GM08714 (cell line): ENCODE data around the gene CCDC117.

Experiments used
- H3K4me3 ChIP-seq: fragments of 200-500 bp; sonication (Bioruptor generic); 2 replicates; pipeline ENCODE4 v1.5.1; 2014; ENCODE audit warnings: mild to moderate bottlenecking, low read length, inconsistent platforms
- ZNF274 ChIP-seq: IDR thresholded peaks from 2 replicates; pipeline ENCODE4 v1.6.1; 2012; ENCODE audit warnings: mild to moderate bottlenecking, low read depth, low read length

The CCDC117 gene

GRCh38 chr22:28826921-28827320 lies 54.4 kb downstream of the CCDC117 start:
- TF ChIP-seq ZNF274, result no peak

GRCh38 chr22:28829358-28830181 lies 57.1 kb downstream of the CCDC117 start:
- no peak for TF ChIP-seq ZNF274
- H3K4me3 ChIP-seq, result no peak overlapping the region

More at GRCh38 chr22:28826921-28827320, 54.4 kb downstream of the CCDC117 start:
- no peak overlapping the region for H3K4me3 ChIP-seq

GRCh38 chr22:28830441-28830840 lies 57.9 kb downstream of the CCDC117 start:
- TF ChIP-seq ZNF274, result no peak
- no peak overlapping the region for H3K4me3 ChIP-seq

- no peak for TF ChIP-seq ZNF274
These were observed 58.9 kb downstream of the CCDC117 start for GRCh38 chr22:28831140-28832072.

GRCh38 chr22:28832731-28833130 lies 60.2 kb downstream of the CCDC117 start:
- TF ChIP-seq ZNF274, result no peak
- no peak overlapping the region for H3K4me3 ChIP-seq

More at GRCh38 chr22:28831140-28832072, 58.9 kb downstream of the CCDC117 start:
- H3K4me3 ChIP-seq, result no peak overlapping the region

GRCh38 chr22:28833276-28833923 lies 60.9 kb downstream of the CCDC117 start:
- TF ChIP-seq ZNF274, result no peak
- no peak overlapping the region for H3K4me3 ChIP-seq

- H3K4me3 ChIP-seq, result no peak overlapping the region
- TF ChIP-seq ZNF274, result no peak
These were observed 63.2 kb downstream of the CCDC117 start for GRCh38 chr22:28835630-28836189.

- TF ChIP-seq ZNF274, result no peak
- no peak overlapping the region for H3K4me3 ChIP-seq
These were observed 65.1 kb downstream of the CCDC117 start for GRCh38 chr22:28837640-28838039.
